ENCODE data around the gene CASP8.

CASP8 gene

GRCh38 chr2:201260302-201260800, at the start of gene CASP8:
CASP8 (plus strand) TSS chr2:201260536; CDS start chr2:201266487, 5,951 bp downstream.
- peak within 1 kb of the TSS; percentile 68; the same call in 1 of the 2 replicates for H3K4me3 ChIP-seq (ENCODE audit: low read depth, low read length)
- TF ChIP-seq CTCF (IDR thresholded peaks at IDR 0.05; ENCODE audit: low read depth, low read length), result no peak

- H3K4me3 ChIP-seq (ENCODE audit: low read depth, low read length), result no peak overlapping the region
These were observed 44.4 kb upstream of the CASP8 start for GRCh38 chr2:201215963-201216362.

GRCh38 chr2:201216918-201217317, 43.4 kb upstream of the CASP8 start:
- no peak overlapping the region for H3K4me3 ChIP-seq (ENCODE audit: low read depth, low read length)
- no peak for TF ChIP-seq CTCF (IDR thresholded peaks at IDR 0.05; ENCODE audit: low read depth, low read length)

More at GRCh38 chr2:201215963-201216362, 44.4 kb upstream of the CASP8 start:
- TF ChIP-seq CTCF (IDR thresholded peaks at IDR 0.05; ENCODE audit: low read depth, low read length), result no peak

- TF ChIP-seq CTCF (IDR thresholded peaks at IDR 0.05; ENCODE audit: low read depth, low read length), result no peak
- H3K4me3 ChIP-seq (ENCODE audit: low read depth, low read length), result no peak overlapping the region
These were observed 41.6 kb upstream of the CASP8 start for GRCh38 chr2:201218780-201219179.

GRCh38 chr2:201219328-201220096, 40.8 kb upstream of the CASP8 start:
- H3K4me3 ChIP-seq (ENCODE audit: low read depth, low read length), result no peak overlapping the region
- no peak for TF ChIP-seq CTCF (IDR thresholded peaks at IDR 0.05; ENCODE audit: low read depth, low read length)

- H3K4me3 ChIP-seq (ENCODE audit: low read depth, low read length), result no peak overlapping the region
- no peak for TF ChIP-seq CTCF (IDR thresholded peaks at IDR 0.05; ENCODE audit: low read depth, low read length)
These were observed 40.2 kb upstream of the CASP8 start for GRCh38 chr2:201220102-201220570.

Measured in WI38 (cell line).